ENCODE data around the gene PSAT1.
A peak's percentile ranks its signal among the peaks of the same experiment; 100 is the strongest.
"Not testable (repeated sequence)": the region's sequence is repeated elsewhere in the genome, so short reads cannot be mapped to it uniquely, and the experiment has no call there.

Gene PSAT1

GRCh38 chr9:78296893-78297671 lies at the start of gene PSAT1:
TSS of gene PSAT1 (plus strand) at chr9:78297125. CDS start at chr9:78297211, 86 bp downstream.
- peak; percentile 91 for DNase-seq

DNA sequence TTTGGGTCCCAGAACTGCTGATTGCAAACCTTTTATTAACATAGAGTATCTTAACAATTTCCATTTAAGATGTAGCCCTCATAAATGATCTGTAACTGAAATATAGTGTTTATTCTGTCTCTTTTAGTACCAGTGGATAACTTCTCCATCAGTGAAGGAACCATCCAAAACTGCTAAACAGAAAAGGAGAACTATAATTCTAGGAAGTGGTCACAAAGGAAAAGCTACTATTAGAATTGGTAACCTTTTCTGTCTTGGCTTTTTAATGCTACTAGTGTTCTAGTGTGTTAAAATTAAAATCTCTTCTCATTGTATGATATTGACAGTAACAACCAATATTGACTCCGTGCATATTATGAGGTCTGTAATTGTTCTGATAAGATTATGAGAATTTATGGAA lies 48.3 kb upstream of the PSAT1 start:
- DNase-seq: no peak

GRCh38 chr9:78249542-78249941 lies 47.4 kb upstream of the PSAT1 start:
- DNase-seq: no peak

- DNase-seq: no peak
Observed at GRCh38 chr9:78252616-78253015, 44.3 kb upstream of the PSAT1 start.

DNA sequence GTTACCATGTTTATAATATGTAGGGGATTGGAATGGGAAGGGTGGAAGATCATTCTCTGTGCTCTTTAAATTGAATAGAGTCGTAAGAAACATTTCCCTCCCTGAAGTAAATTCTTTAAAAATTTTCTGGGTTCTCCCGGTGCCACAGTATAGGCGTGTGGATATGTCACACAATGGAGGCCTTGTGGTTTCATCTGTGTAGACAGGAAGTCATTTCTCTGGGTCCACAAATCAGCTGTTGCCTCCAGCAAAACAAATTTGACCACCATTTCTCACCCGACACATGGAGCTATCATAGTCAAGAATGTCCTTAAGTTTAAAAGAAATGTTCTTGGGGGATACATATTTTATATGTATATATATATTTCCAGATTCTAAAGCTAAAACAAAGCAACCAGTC lies 43.6 kb upstream of the PSAT1 start:
- DNase-seq: no peak

DNA sequence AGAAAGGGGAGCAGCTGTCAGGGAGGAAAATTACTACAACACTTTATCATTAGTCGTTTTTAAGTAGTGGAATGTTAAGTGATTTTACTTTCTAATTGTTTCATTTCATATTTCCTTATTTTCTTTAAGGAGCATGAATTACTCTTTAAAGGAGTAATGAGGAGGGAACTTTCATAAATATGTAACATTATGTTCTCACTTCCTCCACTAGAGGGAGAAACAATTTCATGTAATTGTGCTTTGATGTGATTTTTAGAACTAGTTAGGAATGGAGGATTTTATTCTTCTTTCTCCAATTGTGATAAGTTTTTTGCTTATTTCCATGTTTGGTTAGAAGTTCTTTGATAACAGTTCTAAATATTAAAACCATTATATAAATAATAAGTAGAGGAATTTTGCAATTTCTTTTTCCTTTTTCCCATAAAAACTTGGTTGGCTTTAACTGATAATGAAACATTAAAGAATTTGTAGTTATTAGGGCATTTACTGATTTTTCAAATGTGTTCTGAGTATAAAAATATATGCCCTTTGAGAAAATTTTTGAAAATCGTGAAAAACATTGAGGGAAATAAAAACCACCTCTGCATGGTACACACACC lies 35.4 kb upstream of the PSAT1 start:
- peak; percentile 37 for DNase-seq

- no peak for DNase-seq
Observed at GRCh38 chr9:78262655-78263054, 34.3 kb upstream of the PSAT1 start.

- no peak for DNase-seq
Observed at GRCh38 chr9:78267889-78268288, 29.0 kb upstream of the PSAT1 start.

DNA sequence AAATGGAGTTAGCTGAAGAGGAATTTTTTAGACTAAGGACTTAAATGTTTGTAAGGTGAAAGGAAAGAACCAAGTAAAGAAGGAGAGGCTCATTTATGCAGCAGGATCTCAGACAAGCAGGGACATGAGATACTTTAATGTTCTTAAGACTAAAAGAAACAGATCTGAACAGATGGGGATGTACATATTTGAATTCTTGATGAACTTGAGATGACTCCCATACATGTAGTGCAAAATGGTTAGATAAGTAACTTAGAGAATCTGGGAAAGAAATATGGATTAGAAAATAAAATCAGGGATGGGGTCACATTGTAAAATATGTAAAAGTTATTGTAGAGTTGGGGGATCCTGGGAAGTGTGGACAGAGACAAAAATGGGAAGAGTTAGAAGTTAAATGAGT lies 27.1 kb upstream of the PSAT1 start:
- no peak for DNase-seq

DNA sequence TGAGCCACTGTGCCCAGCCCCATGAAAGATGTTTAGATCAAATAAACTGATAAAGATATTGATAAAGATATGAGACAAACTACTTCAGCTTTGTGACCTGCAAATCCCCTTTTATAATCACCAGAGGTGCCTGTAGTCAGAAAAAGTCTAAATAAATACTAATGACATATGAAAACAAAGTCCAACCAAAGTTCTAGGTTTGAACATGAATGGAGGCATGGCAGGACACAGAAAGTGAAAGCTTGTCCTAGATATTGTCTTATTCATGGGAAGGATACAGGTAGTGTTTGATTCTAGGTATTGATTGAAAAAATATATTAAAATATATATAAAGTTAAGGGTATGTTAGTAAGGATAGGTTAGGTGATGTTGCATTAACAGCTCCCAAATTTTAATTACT lies 24.6 kb upstream of the PSAT1 start:
- DNase-seq: no peak

GRCh38 chr9:78273761-78274160 lies 23.2 kb upstream of the PSAT1 start:
- no peak for DNase-seq

GRCh38 chr9:78278177-78278777 lies 18.6 kb upstream of the PSAT1 start:
- DNase-seq: no peak

DNA sequence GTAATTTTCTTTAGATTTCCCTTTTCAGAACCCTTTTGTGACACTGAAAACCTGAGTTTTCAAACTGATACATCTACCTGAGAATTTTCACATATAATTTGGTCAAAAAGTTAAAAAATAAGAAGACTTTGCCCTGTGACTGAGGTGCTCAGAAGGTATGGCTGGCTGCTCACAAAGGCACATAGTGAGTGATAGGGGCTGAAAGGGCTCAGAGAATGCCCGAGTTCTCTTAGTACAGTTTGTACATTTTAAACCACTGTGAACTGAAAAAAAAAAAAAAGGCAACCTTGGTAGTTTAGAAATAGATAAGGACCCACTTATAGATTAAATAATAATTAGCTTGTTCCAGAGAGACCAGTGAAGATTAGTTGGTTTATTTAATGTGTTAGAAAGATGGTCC lies 18.1 kb upstream of the PSAT1 start:
- DNase-seq: no peak

GRCh38 chr9:78280982-78281668 lies 15.8 kb upstream of the PSAT1 start:
- DNase-seq: no peak

GRCh38 chr9:78284181-78284580 lies 12.7 kb upstream of the PSAT1 start:
- DNase-seq: not testable (repeated sequence)

GRCh38 chr9:78286125-78286524 lies 10.8 kb upstream of the PSAT1 start:
- no peak for DNase-seq

GRCh38 chr9:78286946-78287388 lies 10.0 kb upstream of the PSAT1 start:
- DNase-seq: no peak

DNA sequence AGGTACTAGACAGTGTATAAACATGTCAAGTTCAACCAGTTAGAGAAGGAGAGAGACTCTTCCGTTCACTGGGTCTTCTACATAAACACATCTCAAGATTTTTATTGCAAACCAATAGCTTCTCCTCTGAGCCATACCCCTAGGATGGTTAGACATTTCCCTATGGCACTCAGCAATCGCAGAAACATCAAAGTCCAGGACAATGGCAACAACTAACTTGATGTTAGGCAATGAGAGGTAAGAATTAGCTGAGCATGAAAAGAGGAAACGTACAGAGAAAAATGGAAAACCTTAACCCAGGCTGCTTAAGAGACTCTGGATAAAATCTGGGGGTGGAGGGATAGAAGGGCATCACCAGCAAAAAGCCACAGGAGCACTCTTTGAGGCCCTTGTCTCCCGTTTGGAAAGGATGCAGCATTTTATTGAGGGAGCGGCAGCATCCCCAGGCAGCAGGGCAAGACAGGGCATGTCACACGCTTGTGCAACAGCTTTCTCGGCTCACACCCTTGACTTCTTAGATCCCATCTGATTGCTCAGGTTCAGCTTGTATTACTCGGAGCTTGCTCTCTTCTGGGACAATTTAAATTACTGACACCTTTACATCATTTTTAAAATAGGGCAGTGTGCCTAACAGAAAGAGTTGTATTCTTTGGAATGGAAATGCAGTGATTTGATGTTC lies 8.6 kb upstream of the PSAT1 start:
- DNase-seq: no peak

- DNase-seq: no peak
Observed at GRCh38 chr9:78289474-78289873, 7.5 kb upstream of the PSAT1 start.

DNA sequence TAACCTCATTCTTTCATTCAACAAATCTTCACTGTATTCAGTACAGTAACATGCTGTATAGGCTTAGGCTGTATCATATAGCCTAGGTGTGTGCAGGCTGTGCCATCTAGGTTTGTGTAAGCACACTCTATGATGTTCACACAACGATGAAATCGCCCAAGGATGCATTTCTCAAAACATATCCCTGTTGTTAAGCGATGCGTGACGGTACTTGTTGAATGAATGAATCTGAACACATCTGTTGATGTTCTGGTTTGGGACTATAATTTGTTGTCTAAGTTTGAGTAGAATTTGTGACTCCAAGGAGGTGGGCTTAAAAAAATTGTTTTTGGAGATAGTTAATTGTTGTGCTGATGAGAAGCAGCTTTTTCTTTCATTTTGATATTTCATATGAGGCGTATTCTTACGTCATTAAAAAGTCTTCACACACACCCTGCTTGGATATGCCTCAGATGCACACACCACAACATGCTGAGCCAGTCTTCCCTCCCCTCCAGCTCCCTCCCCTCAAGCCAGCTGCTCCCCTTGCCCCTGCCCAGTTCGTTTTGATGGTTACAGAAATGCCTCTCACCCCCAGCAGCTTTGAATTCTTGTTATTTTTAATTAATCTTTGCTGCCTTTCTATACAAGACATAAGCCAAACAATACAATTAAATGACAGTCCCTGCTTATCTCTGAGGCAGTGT lies 5.5 kb upstream of the PSAT1 start:
- no peak for DNase-seq

DNA sequence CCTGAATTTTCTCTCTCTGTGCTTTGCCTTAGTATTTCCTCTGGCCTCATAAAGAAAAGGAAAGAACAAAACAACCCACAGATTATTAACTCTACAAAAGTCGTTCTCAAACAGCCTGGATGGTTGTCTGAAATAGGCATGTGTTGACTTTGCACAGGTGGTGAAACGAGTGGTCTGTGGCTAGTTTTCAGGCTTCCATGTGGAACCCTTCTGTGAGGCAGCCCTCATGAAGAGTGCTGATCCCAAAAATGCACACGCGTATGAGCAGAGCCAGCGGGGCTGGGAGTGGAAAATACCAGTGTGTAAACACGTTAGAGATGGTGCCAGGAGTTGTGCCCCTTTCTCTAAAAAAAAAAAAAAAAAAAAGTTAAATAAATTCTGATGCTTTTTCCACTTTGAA lies 4.9 kb upstream of the PSAT1 start:
- DNase-seq: no peak

DNA sequence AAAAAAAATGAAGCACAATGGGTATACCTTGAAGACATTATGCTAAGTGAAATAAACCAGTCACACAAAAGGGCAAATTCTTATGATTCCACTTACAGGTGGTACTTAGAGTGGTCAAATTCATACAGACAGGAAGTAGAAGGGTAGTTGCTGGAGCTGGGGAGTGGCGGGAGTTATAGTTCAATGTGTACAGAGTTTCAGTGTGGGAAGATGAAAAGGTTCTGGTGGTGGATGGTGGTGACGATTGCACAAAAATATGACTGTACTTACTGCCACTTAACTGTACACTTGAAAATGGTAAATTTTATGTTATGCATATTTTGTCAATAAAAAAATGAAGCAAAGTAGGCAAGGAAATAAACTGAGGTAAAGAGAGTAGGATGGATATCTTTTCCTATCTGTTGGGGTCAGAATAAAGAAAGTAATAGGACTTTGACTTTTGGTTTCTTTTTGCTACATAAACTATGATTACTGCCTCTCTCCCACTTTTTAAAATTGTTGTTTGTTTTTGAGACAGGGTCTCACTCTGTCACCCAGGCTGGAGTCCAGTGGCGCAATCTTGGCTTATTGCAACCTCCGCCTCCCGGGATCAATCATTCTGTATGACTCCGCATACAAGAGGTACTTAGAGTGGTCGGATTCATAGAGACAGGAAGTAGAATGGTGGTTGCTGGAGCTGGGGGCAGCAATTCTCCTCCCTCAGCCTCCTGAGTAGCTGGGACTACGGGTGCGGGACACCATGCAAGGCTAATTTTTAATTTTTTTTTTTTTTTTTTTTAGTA lies 4.0 kb upstream of the PSAT1 start:
- no peak for DNase-seq
